GM23338 (cell line): ENCODE data around the gene SERPINB12.

Experiments
- CREB1 ChIP-seq: fragments of 250-450 bp; sonication (Bioruptor Pico); IDR thresholded peaks from 2 replicates; pipeline ENCODE4 v1.5.0; 2020; ENCODE audit warnings: low read depth, mild to moderate bottlenecking, moderate library complexity
- CTCF ChIP-seq, 2 experiments: fragments of 200-600 bp in 1 of 2; sonication (generic) in 1 of 2; conservative IDR thresholded peaks; 2 replicates each; pipeline versions ENCODE4 v1.5.1 to v1.6.1; 2016 to 2017; ENCODE audit warnings: antibody characterized with exemption in 2 of 2, low read depth in 2 of 2, mild to moderate bottlenecking in 2 of 2, moderate library complexity in 1 of 2
- ETS1 ChIP-seq: IDR thresholded peaks from 2 replicates; pipeline ENCODE4 v1.6.1; 2016; ENCODE audit warnings: antibody characterized with exemption
- EZH2 ChIP-seq: fragments of 200-600 bp; sonication (generic); IDR thresholded peaks from one replicate; pipeline ENCODE4 v1.8.0; 2017; ENCODE audit warnings: antibody characterized with exemption, mild to moderate bottlenecking, low read depth; ENCODE audit not compliant: unreplicated experiment
- EZH2phosphoT487 ChIP-seq: fragments of 200-600 bp; sonication (generic); IDR thresholded peaks from one replicate; pipeline ENCODE4 v1.8.1; 2018; ENCODE audit warnings: antibody characterized with exemption; ENCODE audit not compliant: unreplicated experiment
- JUNB ChIP-seq: IDR thresholded peaks from one replicate; pipeline ENCODE4 v1.6.1; 2016; ENCODE audit warnings: antibody characterized with exemption; ENCODE audit not compliant: unreplicated experiment
- POLR2AphosphoS5 ChIP-seq: IDR thresholded peaks from 2 replicates; pipeline ENCODE4 v1.6.1; 2016; ENCODE audit warnings: antibody characterized with exemption, low read depth
- REST ChIP-seq: IDR thresholded peaks from one replicate; pipeline ENCODE4 v1.6.1; 2018; ENCODE audit warnings: antibody characterized with exemption; ENCODE audit not compliant: unreplicated experiment

GRCh38 chr18:63564561-63564960 lies 22.4 kb downstream of the SERPINB12 start:
- TF ChIP-seq EZH2: no peak
- TF ChIP-seq CTCF (conservative IDR thresholded peaks at IDR 0.05; ENCODE audit: low read depth in 2 of 2): no peak
- no peak for TF ChIP-seq POLR2AphosphoS5
- no peak for TF ChIP-seq REST
- no peak for TF ChIP-seq JUNB
- TF ChIP-seq CREB1 (CRISPR knock-in tag): no peak
- no peak for TF ChIP-seq EZH2phosphoT487
- no peak for TF ChIP-seq ETS1
